ENCODE data around the gene PLEKHG4B. TPM values are rescaled to one million over a fixed set of nuclear protein-coding genes. Genes with fewer than 3 reads are reported as not detected.

Gene PLEKHG4B
- polyA plus RNA-seq, 1 of the 3 experiments (the other 2 are of a cell fraction) = 0.18 TPM

DNA sequence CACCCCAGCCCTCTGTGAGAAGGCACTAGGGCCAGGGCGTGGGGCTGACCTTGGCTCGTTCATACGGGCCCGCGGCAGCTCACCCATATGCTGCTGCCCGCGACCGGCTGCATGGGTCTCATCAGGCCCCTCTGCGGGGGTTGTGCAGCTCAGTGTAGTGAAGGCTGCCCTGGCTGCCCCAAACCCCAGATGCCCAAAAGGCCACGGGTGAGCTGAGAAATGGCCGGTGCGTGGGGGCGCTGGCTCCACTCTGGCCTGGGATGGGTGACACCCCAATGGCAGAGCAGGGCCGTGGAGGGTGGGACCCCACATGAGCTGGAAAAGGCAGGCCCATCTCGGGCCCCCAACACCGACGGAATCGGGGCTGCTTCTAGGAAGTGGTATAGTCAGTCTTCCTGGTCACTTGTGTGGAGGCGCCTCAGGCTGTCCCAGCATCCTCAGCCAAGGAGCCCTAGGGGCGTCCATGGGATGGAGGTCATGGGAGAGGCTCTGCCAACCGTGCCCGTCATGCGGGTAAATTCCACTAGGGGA lies 79.9 kb downstream of the PLEKHG4B start:
- DNase-seq = no peak
- no peaks in the 10 kb centered on the region for H3K9me2 ChIP-seq
- no peak overlapping the region for H3K27ac ChIP-seq (ENCODE audit: low read depth in 2 of 2, low read length in 1 of 2)
- H3K9me3 ChIP-seq = no peaks in the 10 kb centered on the region
- ChIA-PET POLR2A (no interaction called here), CTCF (interaction anchor here (1.5 kb wide), 1 partner anchor 17 kb away, joined by 3 read pairs; no protein-coding TSS in a partner anchor)
- no peaks in the 10 kb centered on the region for H3K36me3 ChIP-seq (replicated peaks in 1 of 2; ENCODE audit: control insufficient read depth in 1 of 2, insufficient read depth in 2 of 2, low read length in 1 of 2)
- 74% methylated on average over 5 of the region's 23 CpGs for WGBS (ENCODE audit: low lambda C conversion rate)
- H4K20me1 ChIP-seq (ENCODE audit: insufficient read depth) = no peaks in the 10 kb centered on the region
- no peaks in the 10 kb centered on the region for H3K27me3 ChIP-seq (ENCODE audit: insufficient read depth)
- H2AFZ ChIP-seq (ENCODE audit: low read depth) = no peak overlapping the region
- no peak overlapping the region for H3K9ac ChIP-seq
- H3K4me1 ChIP-seq (ENCODE audit: control insufficient read depth in 1 of 2, insufficient read depth in 2 of 2, low read depth in 1 of 2, low read length in 1 of 2) = peaks cover 0 to 23% of the 10 kb centered on the region in 2 experiments; a peak in 1 of 4 replicates
- no peak overlapping the region for H3K4me3 ChIP-seq (ENCODE audit: low read depth in 2 of 2, low read length in 1 of 2)
- no peaks in the 10 kb centered on the region for H3K79me2 ChIP-seq (ENCODE audit: insufficient read depth)
- no peaks in the 10 kb centered on the region for H3F3A ChIP-seq (replicated peaks; ENCODE audit: insufficient read depth)
- no peak for TF ChIP-seq TCF12 (IDR thresholded peaks at IDR 0.05)
- TF ChIP-seq, protein P1, sequence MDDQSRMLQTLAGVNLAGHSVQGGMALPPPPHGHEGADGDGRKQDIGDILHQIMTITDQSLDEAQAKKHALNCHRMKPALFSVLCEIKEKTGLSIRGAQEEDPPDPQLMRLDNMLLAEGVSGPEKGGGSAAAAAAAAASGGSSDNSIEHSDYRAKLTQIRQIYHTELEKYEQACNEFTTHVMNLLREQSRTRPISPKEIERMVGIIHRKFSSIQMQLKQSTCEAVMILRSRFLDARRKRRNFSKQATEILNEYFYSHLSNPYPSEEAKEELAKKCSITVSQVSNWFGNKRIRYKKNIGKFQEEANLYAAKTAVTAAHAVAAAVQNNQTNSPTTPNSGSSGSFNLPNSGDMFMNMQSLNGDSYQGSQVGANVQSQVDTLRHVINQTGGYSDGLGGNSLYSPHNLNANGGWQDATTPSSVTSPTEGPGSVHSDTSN (IDR thresholded peaks at IDR 0.05) = no peak
- TF ChIP-seq EP300 (IDR thresholded peaks at IDR 0.05; ENCODE audit: borderline replicate concordance in 1 of 2, low read depth in 1 of 2, low read length in 1 of 2) = no peak
- TF ChIP-seq YY1 (IDR thresholded peaks at IDR 0.05; ENCODE audit: low read depth) = no peak
- TF ChIP-seq, protein P2, sequence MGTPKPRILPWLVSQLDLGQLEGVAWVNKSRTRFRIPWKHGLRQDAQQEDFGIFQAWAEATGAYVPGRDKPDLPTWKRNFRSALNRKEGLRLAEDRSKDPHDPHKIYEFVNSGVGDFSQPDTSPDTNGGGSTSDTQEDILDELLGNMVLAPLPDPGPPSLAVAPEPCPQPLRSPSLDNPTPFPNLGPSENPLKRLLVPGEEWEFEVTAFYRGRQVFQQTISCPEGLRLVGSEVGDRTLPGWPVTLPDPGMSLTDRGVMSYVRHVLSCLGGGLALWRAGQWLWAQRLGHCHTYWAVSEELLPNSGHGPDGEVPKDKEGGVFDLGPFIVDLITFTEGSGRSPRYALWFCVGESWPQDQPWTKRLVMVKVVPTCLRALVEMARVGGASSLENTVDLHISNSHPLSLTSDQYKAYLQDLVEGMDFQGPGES (IDR thresholded peaks at IDR 0.05; ENCODE audit: low read depth, low read length) = no peak
- no peak for TF ChIP-seq RCOR1 (IDR thresholded peaks at IDR 0.05; ENCODE audit: low read length)
- TF ChIP-seq RAD21 (IDR thresholded peaks at IDR 0.05; ENCODE audit: low read length) = no peak
- TF ChIP-seq MXI1 (IDR thresholded peaks at IDR 0.05; ENCODE audit: low read depth, low read length) = no peak
- TF ChIP-seq SMC3 (IDR thresholded peaks at IDR 0.05; ENCODE audit: low read depth, low read length) = no peak
- no peak overlapping the region for H3K4me2 ChIP-seq

DNA sequence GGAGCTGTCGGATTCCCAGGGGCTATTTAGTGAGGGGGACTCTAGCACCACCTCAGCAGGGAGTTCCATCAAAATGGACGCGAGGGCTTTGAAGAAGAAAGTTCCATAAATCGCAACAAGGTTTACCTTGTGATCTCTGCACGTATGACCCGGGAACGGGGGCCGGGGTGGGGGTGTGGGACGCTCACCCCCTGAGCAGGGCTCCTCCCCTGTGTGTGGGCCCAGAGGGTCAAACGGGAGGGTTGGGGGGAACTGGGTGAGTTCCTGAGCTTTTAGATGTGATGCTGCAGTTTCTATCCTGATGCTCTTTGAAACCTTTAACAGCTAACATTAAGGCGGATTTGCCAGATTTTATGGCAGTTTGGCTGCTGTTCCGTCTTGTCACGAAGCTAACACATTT lies 80.5 kb downstream of the PLEKHG4B start:
- Histone ChIP-seq H3K79me2 (ENCODE audit: insufficient read depth) (no peaks in the 10 kb centered on the region), H3K36me3 (replicated peaks in 1 of 2; ENCODE audit: control insufficient read depth in 1 of 2, insufficient read depth in 2 of 2, low read length in 1 of 2) (no peaks in the 10 kb centered on the region), H3K4me2 (no peak overlapping the region), H3K9me3 (no peaks in the 10 kb centered on the region), H3K4me1 (ENCODE audit: control insufficient read depth in 1 of 2, insufficient read depth in 2 of 2, low read depth in 1 of 2, low read length in 1 of 2) (peaks cover 0 to 19% of the 10 kb centered on the region in 2 experiments; a peak in 1 of 4 replicates), H4K20me1 (ENCODE audit: insufficient read depth) (no peaks in the 10 kb centered on the region), H3K9me2 (no peaks in the 10 kb centered on the region), H3K9ac (no peak overlapping the region), H3F3A (replicated peaks; ENCODE audit: insufficient read depth) (no peaks in the 10 kb centered on the region), H2AFZ (ENCODE audit: low read depth) (no peak overlapping the region), H3K27me3 (ENCODE audit: insufficient read depth) (peaks cover under 1% of the 10 kb centered on the region; the same call in 1 of the 2 replicates), H3K27ac (ENCODE audit: low read depth in 2 of 2, low read length in 1 of 2) (no peak overlapping the region), H3K4me3 (ENCODE audit: low read depth in 2 of 2, low read length in 1 of 2) (no peak overlapping the region)
- ChIA-PET POLR2A (no interaction called here), CTCF (interaction anchor here (1.5 kb wide), 1 partner anchor 16 kb away, joined by 3 read pairs; no protein-coding TSS in a partner anchor)
- no peak for DNase-seq
- 73% methylated on average over 9 of the region's 13 CpGs for WGBS (ENCODE audit: low lambda C conversion rate)
- TF ChIP-seq, protein P3, sequence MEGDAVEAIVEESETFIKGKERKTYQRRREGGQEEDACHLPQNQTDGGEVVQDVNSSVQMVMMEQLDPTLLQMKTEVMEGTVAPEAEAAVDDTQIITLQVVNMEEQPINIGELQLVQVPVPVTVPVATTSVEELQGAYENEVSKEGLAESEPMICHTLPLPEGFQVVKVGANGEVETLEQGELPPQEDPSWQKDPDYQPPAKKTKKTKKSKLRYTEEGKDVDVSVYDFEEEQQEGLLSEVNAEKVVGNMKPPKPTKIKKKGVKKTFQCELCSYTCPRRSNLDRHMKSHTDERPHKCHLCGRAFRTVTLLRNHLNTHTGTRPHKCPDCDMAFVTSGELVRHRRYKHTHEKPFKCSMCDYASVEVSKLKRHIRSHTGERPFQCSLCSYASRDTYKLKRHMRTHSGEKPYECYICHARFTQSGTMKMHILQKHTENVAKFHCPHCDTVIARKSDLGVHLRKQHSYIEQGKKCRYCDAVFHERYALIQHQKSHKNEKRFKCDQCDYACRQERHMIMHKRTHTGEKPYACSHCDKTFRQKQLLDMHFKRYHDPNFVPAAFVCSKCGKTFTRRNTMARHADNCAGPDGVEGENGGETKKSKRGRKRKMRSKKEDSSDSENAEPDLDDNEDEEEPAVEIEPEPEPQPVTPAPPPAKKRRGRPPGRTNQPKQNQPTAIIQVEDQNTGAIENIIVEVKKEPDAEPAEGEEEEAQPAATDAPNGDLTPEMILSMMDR (IDR thresholded peaks at IDR 0.05) = no peak
- no peak for TF ChIP-seq RFX5 (IDR thresholded peaks at IDR 0.05; ENCODE audit: low read length)
- no peak for TF ChIP-seq RAD21 (IDR thresholded peaks at IDR 0.05; ENCODE audit: low read length)
- no peak for TF ChIP-seq ELF1 (IDR thresholded peaks at IDR 0.05)
- no peak for TF ChIP-seq SIN3A (IDR thresholded peaks at IDR 0.05; ENCODE audit: borderline replicate concordance, low read depth, low read length)

All from SK-N-SH (cell line).